ENCODE data around the gene SPTBN1.
A peak's percentile ranks its signal among the peaks of the same experiment; 100 is the strongest.

SPTBN1 gene

GRCh38 chr2:54435325-54436226, 20.6 kb upstream of the SPTBN1 start:
- Histone ChIP-seq H3K9me3 (ENCODE audit: insufficient read depth, low read length) (no peaks in the 10 kb centered on the region), H3K36me3 (ENCODE audit: insufficient read depth, insufficient read length, low read length) (no peaks in the 10 kb centered on the region), H3K9ac (ENCODE audit: insufficient read length, low read depth) (no peak overlapping the region), H3K4me1 (ENCODE audit: insufficient read depth, insufficient read length) (no peaks in the 10 kb centered on the region), H3K4me3 (ENCODE audit: insufficient read length, low read depth) (no peak overlapping the region), H3K27me3 (ENCODE audit: insufficient read depth, insufficient read length) (no peaks in the 10 kb centered on the region)
- TF ChIP-seq ZNF274 (IDR thresholded peaks at IDR 0.05; ENCODE audit: low read depth, low read length) (no peak), SUZ12 (IDR thresholded peaks at IDR 0.05; ENCODE audit: extremely low read depth, insufficient read depth, insufficient read length) (no peak)
- DNase-seq (ENCODE audit: low read depth, low spot score): no peak

- Histone ChIP-seq H3K27me3 (ENCODE audit: insufficient read depth, insufficient read length) (no peaks in the 10 kb centered on the region), H3K9ac (ENCODE audit: insufficient read length, low read depth) (no peak overlapping the region), H3K36me3 (ENCODE audit: insufficient read depth, insufficient read length, low read length) (no peaks in the 10 kb centered on the region), H3K9me3 (ENCODE audit: insufficient read depth, low read length) (no peaks in the 10 kb centered on the region), H3K4me3 (ENCODE audit: insufficient read length, low read depth) (no peak overlapping the region), H3K4me1 (ENCODE audit: insufficient read depth, insufficient read length) (no peaks in the 10 kb centered on the region)
- DNase-seq (ENCODE audit: low read depth, low spot score): no peak
- TF ChIP-seq YY1 (IDR thresholded peaks at IDR 0.05; ENCODE audit: insufficient read depth, insufficient read length) (no peak), ZNF274 (IDR thresholded peaks at IDR 0.05; ENCODE audit: low read depth, low read length) (no peak), SUZ12 (IDR thresholded peaks at IDR 0.05; ENCODE audit: extremely low read depth, insufficient read depth, insufficient read length) (no peak)
Observed at GRCh38 chr2:54437588-54437987, 18.5 kb upstream of the SPTBN1 start.

- H3K27me3 ChIP-seq (ENCODE audit: insufficient read depth, insufficient read length): no peaks in the 10 kb centered on the region
- no peaks in the 10 kb centered on the region for H3K9me3 ChIP-seq (ENCODE audit: insufficient read depth, low read length)
- no peak overlapping the region for H3K4me3 ChIP-seq (ENCODE audit: insufficient read length, low read depth)
- H3K9ac ChIP-seq (ENCODE audit: insufficient read length, low read depth): no peak overlapping the region
- peak; percentile 39 for DNase-seq (ENCODE audit: low read depth, low spot score)
- no peaks in the 10 kb centered on the region for H3K36me3 ChIP-seq (ENCODE audit: insufficient read depth, insufficient read length, low read length)
- no peaks in the 10 kb centered on the region for H3K4me1 ChIP-seq (ENCODE audit: insufficient read depth, insufficient read length)
- no peak for TF ChIP-seq YY1 (IDR thresholded peaks at IDR 0.05; ENCODE audit: insufficient read depth, insufficient read length)
- no peak for TF ChIP-seq ZNF274 (IDR thresholded peaks at IDR 0.05; ENCODE audit: low read depth, low read length)
- no peak for TF ChIP-seq SUZ12 (IDR thresholded peaks at IDR 0.05; ENCODE audit: extremely low read depth, insufficient read depth, insufficient read length)
Observed at GRCh38 chr2:54438271-54438670, 17.9 kb upstream of the SPTBN1 start.

GRCh38 chr2:54439582-54439981, 16.5 kb upstream of the SPTBN1 start:
- H3K4me3 ChIP-seq (ENCODE audit: insufficient read length, low read depth): no peak overlapping the region
- no peaks in the 10 kb centered on the region for H3K27me3 ChIP-seq (ENCODE audit: insufficient read depth, insufficient read length)
- H3K4me1 ChIP-seq (ENCODE audit: insufficient read depth, insufficient read length): no peaks in the 10 kb centered on the region
- no peaks in the 10 kb centered on the region for H3K36me3 ChIP-seq (ENCODE audit: insufficient read depth, insufficient read length, low read length)
- no peak overlapping the region for H3K9ac ChIP-seq (ENCODE audit: insufficient read length, low read depth)
- DNase-seq (ENCODE audit: low read depth, low spot score): no peak
- no peaks in the 10 kb centered on the region for H3K9me3 ChIP-seq (ENCODE audit: insufficient read depth, low read length)
- TF ChIP-seq ZNF274 (IDR thresholded peaks at IDR 0.05; ENCODE audit: low read depth, low read length) (no peak), YY1 (IDR thresholded peaks at IDR 0.05; ENCODE audit: insufficient read depth, insufficient read length) (no peak), SUZ12 (IDR thresholded peaks at IDR 0.05; ENCODE audit: extremely low read depth, insufficient read depth, insufficient read length) (no peak)

GRCh38 chr2:54440050-54440449, 16.1 kb upstream of the SPTBN1 start:
- H3K27me3 ChIP-seq (ENCODE audit: insufficient read depth, insufficient read length): no peaks in the 10 kb centered on the region
- no peak for DNase-seq (ENCODE audit: low read depth, low spot score)
- H3K4me1 ChIP-seq (ENCODE audit: insufficient read depth, insufficient read length): no peaks in the 10 kb centered on the region
- no peak overlapping the region for H3K9ac ChIP-seq (ENCODE audit: insufficient read length, low read depth)
- no peak overlapping the region for H3K4me3 ChIP-seq (ENCODE audit: insufficient read length, low read depth)
- TF ChIP-seq ZNF274 (IDR thresholded peaks at IDR 0.05; ENCODE audit: low read depth, low read length) (no peak), SUZ12 (IDR thresholded peaks at IDR 0.05; ENCODE audit: extremely low read depth, insufficient read depth, insufficient read length) (no peak), YY1 (IDR thresholded peaks at IDR 0.05; ENCODE audit: insufficient read depth, insufficient read length) (no peak)
- H3K36me3 ChIP-seq (ENCODE audit: insufficient read depth, insufficient read length, low read length): no peaks in the 10 kb centered on the region
- no peaks in the 10 kb centered on the region for H3K9me3 ChIP-seq (ENCODE audit: insufficient read depth, low read length)

GRCh38 chr2:54444503-54444902, 11.6 kb upstream of the SPTBN1 start:
- no peak for TF ChIP-seq ZNF274 (IDR thresholded peaks at IDR 0.05; ENCODE audit: low read depth, low read length)
- TF ChIP-seq YY1 (IDR thresholded peaks at IDR 0.05; ENCODE audit: insufficient read depth, insufficient read length): no peak
- TF ChIP-seq SUZ12 (IDR thresholded peaks at IDR 0.05; ENCODE audit: extremely low read depth, insufficient read depth, insufficient read length): no peak
- no peak for DNase-seq (ENCODE audit: low read depth, low spot score)
- H3K36me3 ChIP-seq (ENCODE audit: insufficient read depth, insufficient read length, low read length): no peaks in the 10 kb centered on the region
- H3K4me3 ChIP-seq (ENCODE audit: insufficient read length, low read depth): no peak overlapping the region
- no peaks in the 10 kb centered on the region for H3K9me3 ChIP-seq (ENCODE audit: insufficient read depth, low read length)
- no peaks in the 10 kb centered on the region for H3K27me3 ChIP-seq (ENCODE audit: insufficient read depth, insufficient read length)
- no peak overlapping the region for H3K9ac ChIP-seq (ENCODE audit: insufficient read length, low read depth)
- no peaks in the 10 kb centered on the region for H3K4me1 ChIP-seq (ENCODE audit: insufficient read depth, insufficient read length)

- Histone ChIP-seq H3K4me1 (ENCODE audit: insufficient read depth, insufficient read length) (no peaks in the 10 kb centered on the region), H3K9me3 (ENCODE audit: insufficient read depth, low read length) (no peaks in the 10 kb centered on the region), H3K9ac (ENCODE audit: insufficient read length, low read depth) (no peak overlapping the region), H3K27me3 (ENCODE audit: insufficient read depth, insufficient read length) (no peaks in the 10 kb centered on the region), H3K4me3 (ENCODE audit: insufficient read length, low read depth) (no peak overlapping the region), H3K36me3 (ENCODE audit: insufficient read depth, insufficient read length, low read length) (no peaks in the 10 kb centered on the region)
- no peak for DNase-seq (ENCODE audit: low read depth, low spot score)
- TF ChIP-seq SUZ12 (IDR thresholded peaks at IDR 0.05; ENCODE audit: extremely low read depth, insufficient read depth, insufficient read length) (no peak), YY1 (IDR thresholded peaks at IDR 0.05; ENCODE audit: insufficient read depth, insufficient read length) (no peak)
Observed at GRCh38 chr2:54446122-54446521, 10.0 kb upstream of the SPTBN1 start.
